ENCODE results near the gene GNB1L.

- TF ChIP-seq CTCF (conservative IDR thresholded peaks at IDR 0.05 in 1 of 2, IDR thresholded peaks at IDR 0.05 in 1 of 2; ENCODE audit: extremely low read depth in 1 of 2, insufficient read depth in 1 of 2, low read depth in 1 of 2, low read length in 2 of 2), result no peak
- TF ChIP-seq EZH2 (IDR thresholded peaks at IDR 0.05; ENCODE audit: borderline replicate concordance, low read length), result no peak
Observed at GRCh38 chr22:19827341-19828034, 27.2 kb downstream of the GNB1L start.
